HEK293 (cell line): ENCODE measurements around the gene PPP2CA.
A peak's percentile ranks its signal among the peaks of the same experiment; 100 is the strongest.

ENCODE experiments used
- CTCF ChIA-PET: fragments of 350-600 bp; formaldehyde crosslinking; extraction: SDS; loops from one replicate; lab custom pipeline; 2021; ENCODE audit warnings: antibody characterized with exemption; lab: Yijun Ruan, JAX
- POLR2A ChIA-PET: fragments of 300-600 bp; formaldehyde crosslinking; extraction: SDS; loops from one replicate; lab custom pipeline; 2020; ENCODE audit warnings: antibody characterized with exemption, inconsistent platforms; lab: Yijun Ruan, JAX
- H3K27ac ChIP-seq: fragments of 200-500 bp; sonication (Bioruptor generic); 2 replicates; pipeline ENCODE4 v1.5.1; 2014; ENCODE audit warnings: low read depth, low read length, control low read depth, inconsistent platforms; ENCODE audit errors: extremely low read depth
- H3K36me3 ChIP-seq, 2 experiments: fragments of 200-500 bp in 1 of 2; sonication (Bioruptor generic) in 1 of 2; 1 replicate in 1 of 2; 2 replicates in 1 of 2; pipeline ENCODE4 v1.5.1; 2014 to 2017; ENCODE audit warnings: inconsistent platforms in 2 of 2, low read length in 2 of 2; ENCODE audit not compliant: control insufficient read depth in 2 of 2, insufficient read depth in 1 of 2
- H3K4me1 ChIP-seq: fragments of 200-500 bp; sonication (Bioruptor generic); 2 replicates; pipeline ENCODE4 v1.5.1; 2014; ENCODE audit warnings: mild to moderate bottlenecking, low read length, inconsistent platforms; ENCODE audit not compliant: control insufficient read depth, insufficient read depth
- H3K4me3 ChIP-seq: 2 replicates; pipeline ENCODE4 v1.5.1; 2011; ENCODE audit warnings: low read depth, mild to moderate bottlenecking, control low read depth, low read length, moderate library complexity
- H3K9me3 ChIP-seq: fragments of 200-500 bp; sonication (Bioruptor generic); 2 replicates; pipeline ENCODE4 v1.5.1; 2014; ENCODE audit warnings: low read depth, low read length, inconsistent platforms; ENCODE audit not compliant: control insufficient read depth, insufficient read depth
- ATF2 ChIP-seq: fragments of 450-650 bp; formaldehyde crosslinking; IDR thresholded peaks from 2 replicates; pipeline ENCODE4 v1.5.1; 2016; ENCODE audit warnings: missing biosample characterization, missing genetic modification characterization, low read depth
- MYNN ChIP-seq: fragments of 450-650 bp; formaldehyde crosslinking; IDR thresholded peaks from 2 replicates; pipeline ENCODE4 v1.5.1; 2016; ENCODE audit warnings: missing biosample characterization, missing genetic modification characterization, borderline replicate concordance
- SALL2 ChIP-seq: fragments of 450-650 bp; formaldehyde crosslinking; IDR thresholded peaks from 2 replicates; pipeline ENCODE4 v1.5.0; 2017; ENCODE audit warnings: missing biosample characterization, mild to moderate bottlenecking, missing genetic modification characterization, borderline replicate concordance
- SCRT1 ChIP-seq: fragments of 450-650 bp; formaldehyde crosslinking; IDR thresholded peaks from 2 replicates; pipeline ENCODE4 v1.5.1; 2016; ENCODE audit warnings: missing biosample characterization, missing genetic modification characterization, borderline replicate concordance
- YY2 ChIP-seq: fragments of 450-650 bp; formaldehyde crosslinking; IDR thresholded peaks from 2 replicates; pipeline ENCODE4 v1.5.1; 2016; ENCODE audit warnings: missing biosample characterization, missing genetic modification characterization
- ZNF223 ChIP-seq: fragments of 450-650 bp; formaldehyde crosslinking; IDR thresholded peaks from 2 replicates; pipeline ENCODE4 v1.5.1; 2016; ENCODE audit warnings: missing biosample characterization, missing genetic modification characterization
- ZNF24 ChIP-seq: fragments of 450-650 bp; formaldehyde crosslinking; IDR thresholded peaks from 2 replicates; pipeline ENCODE4 v1.5.1; 2016; ENCODE audit warnings: missing biosample characterization, missing genetic modification characterization
- ZNF335 ChIP-seq: fragments of 450-650 bp; formaldehyde crosslinking; conservative IDR thresholded peaks from 2 replicates; pipeline ENCODE4 v1.5.1; 2016; ENCODE audit warnings: missing biosample characterization, missing genetic modification characterization
- ZNF366 ChIP-seq: fragments of 450-650 bp; formaldehyde crosslinking; conservative IDR thresholded peaks from 2 replicates; pipeline ENCODE4 v1.5.1; 2016; ENCODE audit warnings: missing biosample characterization, missing genetic modification characterization
- ZNF426 ChIP-seq: fragments of 450-650 bp; formaldehyde crosslinking; IDR thresholded peaks from 2 replicates; pipeline ENCODE4 v1.5.1; 2017; ENCODE audit warnings: missing biosample characterization, missing genetic modification characterization, mild to moderate bottlenecking, inconsistent platforms, moderate library complexity
- ZNF501 ChIP-seq: fragments of 450-650 bp; formaldehyde crosslinking; IDR thresholded peaks from 2 replicates; pipeline ENCODE4 v1.5.1; 2016; ENCODE audit warnings: missing biosample characterization, missing genetic modification characterization
- ZNF549 ChIP-seq: fragments of 450-650 bp; IDR thresholded peaks from 2 replicates; pipeline ENCODE4 v1.5.1; 2018; ENCODE audit warnings: missing biosample characterization, missing genetic modification characterization, mild to moderate bottlenecking, inconsistent platforms, moderate library complexity
- ZNF561 ChIP-seq: fragments of 450-650 bp; IDR thresholded peaks from 2 replicates; pipeline ENCODE4 v1.5.1; 2018; ENCODE audit warnings: missing biosample characterization, missing genetic modification characterization, borderline replicate concordance
- ZNF600 ChIP-seq: fragments of 450-650 bp; formaldehyde crosslinking; IDR thresholded peaks from 2 replicates; pipeline ENCODE4 v1.5.1; 2016; ENCODE audit warnings: missing biosample characterization, missing genetic modification characterization
- ZNF626 ChIP-seq: fragments of 450-650 bp; sonication (Bioruptor Pico); formaldehyde crosslinking; IDR thresholded peaks from 2 replicates; pipeline ENCODE4 v1.5.1; 2018; ENCODE audit warnings: missing biosample characterization, missing genetic modification characterization, inconsistent platforms
- ZNF629 ChIP-seq: fragments of 450-650 bp; formaldehyde crosslinking; IDR thresholded peaks from 2 replicates; pipeline ENCODE4 v1.5.1; 2017; ENCODE audit warnings: missing biosample characterization, missing genetic modification characterization
- ZNF660 ChIP-seq: fragments of 450-650 bp; IDR thresholded peaks from 2 replicates; pipeline ENCODE4 v1.5.1; 2018; ENCODE audit warnings: missing biosample characterization, mild to moderate bottlenecking, missing genetic modification characterization
- ZNF747 ChIP-seq: fragments of 450-650 bp; formaldehyde crosslinking; IDR thresholded peaks from 2 replicates; pipeline ENCODE4 v1.5.1; 2016; ENCODE audit warnings: missing biosample characterization, missing genetic modification characterization
- TF ChIP-seq, protein P1 (sequence below): fragments of 450-650 bp; IDR thresholded peaks from 2 replicates; pipeline ENCODE4 v1.5.1; 2018; ENCODE audit warnings: missing biosample characterization, missing genetic modification characterization
- TF ChIP-seq, protein P2 (sequence below): fragments of 450-650 bp; formaldehyde crosslinking; IDR thresholded peaks from 2 replicates; pipeline ENCODE4 v1.5.1; 2017; ENCODE audit warnings: missing biosample characterization, missing genetic modification characterization

The PPP2CA gene

DNA sequence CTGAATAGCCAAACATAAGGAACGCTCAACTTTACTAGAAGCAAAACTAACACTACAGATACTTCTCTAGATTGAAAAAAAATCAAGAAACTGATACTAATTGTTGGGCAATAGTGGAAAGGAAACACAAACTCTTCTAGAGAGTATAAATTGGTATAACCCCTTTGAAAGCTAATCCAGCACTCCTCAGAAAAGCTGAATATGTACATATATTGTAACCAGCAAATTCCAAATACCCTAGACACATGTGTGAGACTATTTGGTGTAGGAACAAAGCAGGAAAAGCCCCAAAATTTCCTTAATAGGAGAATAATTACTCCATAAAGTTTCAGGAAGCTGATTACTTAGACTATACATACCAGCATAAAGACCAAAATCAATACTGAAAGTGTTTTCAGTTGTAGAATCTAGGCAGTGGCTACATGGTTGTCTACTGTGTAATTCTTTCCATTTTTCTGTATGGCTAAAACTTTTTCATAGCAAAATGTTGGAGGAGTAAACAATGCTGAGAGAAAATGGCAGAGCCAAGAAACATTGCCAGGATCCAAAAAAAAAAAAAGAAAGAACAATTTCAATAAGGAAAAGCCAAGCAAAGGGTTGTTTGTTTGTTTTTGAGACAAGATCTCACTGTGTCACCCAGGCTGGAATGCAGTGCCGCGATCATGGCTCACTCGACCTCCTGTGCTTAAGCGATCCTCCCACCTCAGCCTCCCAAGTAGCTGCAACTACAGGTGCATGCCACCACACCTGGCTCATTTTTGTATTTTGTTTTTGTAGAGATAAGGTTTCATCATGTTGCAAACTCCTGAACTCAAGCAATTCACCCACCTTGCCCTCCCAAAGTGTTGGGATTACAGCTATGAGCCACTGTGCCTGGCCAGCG is 64.1 kb downstream of the PPP2CA start:
- TF ChIP-seq ZNF747 (tag by site-specific recombination): no peak
- TF ChIP-seq ZNF501 (tag by site-specific recombination): no peak
- no peak for TF ChIP-seq ZNF24 (tag by site-specific recombination)
- TF ChIP-seq, all 188 proteins: peak for 0
- CTCF ChIA-PET: interaction anchor here (0.5 to 2.1 kb wide), 8 partner anchors 9 to 140 kb away, joined by 3 to 9 read pairs (median 4); no protein-coding TSS in a partner anchor
- no peak overlapping the region for H3K27ac ChIP-seq
- POLR2A ChIA-PET: interaction anchor here (0.6 kb wide), 1 partner anchor 65 kb away, joined by 3 read pairs; no protein-coding TSS in a partner anchor
- H3K4me3 ChIP-seq: no peak overlapping the region
- peaks cover 84 to 91% of the 10 kb centered on the region in 2 experiments for H3K36me3 ChIP-seq
- no peaks in the 10 kb centered on the region for H3K9me3 ChIP-seq
- no peaks in the 10 kb centered on the region for H3K4me1 ChIP-seq

DNA sequence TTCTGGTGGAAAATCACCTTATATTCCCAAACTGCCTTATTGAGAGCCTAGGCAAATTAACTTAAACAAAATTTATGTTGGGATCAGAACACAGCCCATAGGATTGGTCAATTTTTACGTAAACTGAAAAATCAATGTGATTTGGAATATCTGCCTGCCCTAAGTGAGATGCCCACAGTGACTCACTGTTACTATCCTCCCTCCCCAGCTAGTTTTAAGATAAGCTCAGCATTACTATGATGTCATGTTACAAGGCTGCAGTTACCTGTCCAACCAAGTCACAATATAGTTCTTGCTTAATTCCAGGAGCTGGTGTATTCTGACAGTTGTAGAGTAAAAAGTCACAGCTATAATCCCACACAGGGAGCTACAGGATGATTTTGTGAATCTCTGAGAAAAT is 72.2 kb downstream of the PPP2CA start:
- Histone ChIP-seq H3K27ac (0 out of 2 replicates have a peak overlapping the region, but pooled peaks have one; percentile 16), H3K4me1 (peaks cover 2% of the 10 kb centered on the region; the same call in 1 of the 2 replicates), H3K36me3 (peaks cover 48 to 92% of the 10 kb centered on the region in 2 experiments), H3K4me3 (no peak overlapping the region), H3K9me3 (no peaks in the 10 kb centered on the region)
- ChIA-PET CTCF (interaction anchor here (0.7 to 3.0 kb wide), 9 partner anchors 8 to 962 kb away, joined by 3 to 24 read pairs (median 4); no protein-coding TSS in a partner anchor), POLR2A (interaction anchor here (0.7 to 1.1 kb wide), 2 partner anchors 21 to 24 kb away, joined by 4 to 5 read pairs; partner anchors contain the start of gene SKP1)
- TF ChIP-seq, protein P1, sequence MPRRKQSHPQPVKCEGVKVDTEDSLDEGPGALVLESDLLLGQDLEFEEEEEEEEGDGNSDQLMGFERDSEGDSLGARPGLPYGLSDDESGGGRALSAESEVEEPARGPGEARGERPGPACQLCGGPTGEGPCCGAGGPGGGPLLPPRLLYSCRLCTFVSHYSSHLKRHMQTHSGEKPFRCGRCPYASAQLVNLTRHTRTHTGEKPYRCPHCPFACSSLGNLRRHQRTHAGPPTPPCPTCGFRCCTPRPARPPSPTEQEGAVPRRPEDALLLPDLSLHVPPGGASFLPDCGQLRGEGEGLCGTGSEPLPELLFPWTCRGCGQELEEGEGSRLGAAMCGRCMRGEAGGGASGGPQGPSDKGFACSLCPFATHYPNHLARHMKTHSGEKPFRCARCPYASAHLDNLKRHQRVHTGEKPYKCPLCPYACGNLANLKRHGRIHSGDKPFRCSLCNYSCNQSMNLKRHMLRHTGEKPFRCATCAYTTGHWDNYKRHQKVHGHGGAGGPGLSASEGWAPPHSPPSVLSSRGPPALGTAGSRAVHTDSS (tag by site-specific recombination): no peak
- TF ChIP-seq ZNF335 (tag by site-specific recombination): no peak
- no peak for TF ChIP-seq YY2
- TF ChIP-seq ZNF660 (tag by site-specific recombination): no peak
- no peak for TF ChIP-seq ZNF549 (tag by site-specific recombination)
- TF ChIP-seq, protein P2, sequence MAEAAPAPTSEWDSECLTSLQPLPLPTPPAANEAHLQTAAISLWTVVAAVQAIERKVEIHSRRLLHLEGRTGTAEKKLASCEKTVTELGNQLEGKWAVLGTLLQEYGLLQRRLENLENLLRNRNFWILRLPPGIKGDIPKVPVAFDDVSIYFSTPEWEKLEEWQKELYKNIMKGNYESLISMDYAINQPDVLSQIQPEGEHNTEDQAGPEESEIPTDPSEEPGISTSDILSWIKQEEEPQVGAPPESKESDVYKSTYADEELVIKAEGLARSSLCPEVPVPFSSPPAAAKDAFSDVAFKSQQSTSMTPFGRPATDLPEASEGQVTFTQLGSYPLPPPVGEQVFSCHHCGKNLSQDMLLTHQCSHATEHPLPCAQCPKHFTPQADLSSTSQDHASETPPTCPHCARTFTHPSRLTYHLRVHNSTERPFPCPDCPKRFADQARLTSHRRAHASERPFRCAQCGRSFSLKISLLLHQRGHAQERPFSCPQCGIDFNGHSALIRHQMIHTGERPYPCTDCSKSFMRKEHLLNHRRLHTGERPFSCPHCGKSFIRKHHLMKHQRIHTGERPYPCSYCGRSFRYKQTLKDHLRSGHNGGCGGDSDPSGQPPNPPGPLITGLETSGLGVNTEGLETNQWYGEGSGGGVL: peak; percentile 30; the same call in 1 of the 2 replicates
- no peak for TF ChIP-seq ZNF426 (tag by site-specific recombination)
- peak; percentile 32; the same call in 1 of the 2 replicates for TF ChIP-seq ZNF366
- peak; percentile 51; the same call in 1 of the 2 replicates for TF ChIP-seq ZNF600 (tag by site-specific recombination)
- no peak for TF ChIP-seq ZNF24 (tag by site-specific recombination)
- no peak for TF ChIP-seq SCRT1 (tag by site-specific recombination)
- no peak for TF ChIP-seq ZNF626 (tag by site-specific recombination)
- peak; percentile 79 for TF ChIP-seq ZNF629 (tag by site-specific recombination)
- TF ChIP-seq SALL2 (tag by site-specific recombination): no peak
- TF ChIP-seq ZNF561 (tag by site-specific recombination): no peak
- TF ChIP-seq ATF2 (tag by site-specific recombination): peak; percentile 65; the same call in 1 of the 2 replicates
- no peak for TF ChIP-seq ZNF223 (tag by site-specific recombination)
- TF ChIP-seq MYNN (tag by site-specific recombination): no peak
